OCI-LY3 (cell line): ENCODE results near the gene AHDC1.

Source experiments
- H2AFZ ChIP-seq: fragments of 200-600, 300-600 bp; shearing (Covaris generic); 2 replicates; pipeline ENCODE4 v1.6.0; 2014; ENCODE audit warnings: antibody characterized with exemption, low read depth, low read length
- H3K27ac ChIP-seq: fragments of 200-600, 300-600 bp; sonication (generic); 2 replicates; pipeline ENCODE4 v1.5.1; 2014; ENCODE audit warnings: mild to moderate bottlenecking, low read length, moderate library complexity, mixed read lengths
- H3K27me3 ChIP-seq: fragments of 200-600, 300-600 bp; sonication (generic); 2 replicates; pipeline ENCODE4 v1.6.1; 2014; ENCODE audit warnings: low read depth, low read length, mixed read lengths
- H3K36me3 ChIP-seq: fragments of 200-600, 300-600 bp; sonication (generic); replicated peaks from 2 replicates; pipeline ENCODE3; 2014; ENCODE audit warnings: low read depth, low read length, mixed read lengths
- H3K4me1 ChIP-seq: fragments of 300-600, 200-600 bp; sonication (generic); 2 replicates; pipeline ENCODE4 v1.6.1; 2014; ENCODE audit warnings: low read length, mixed read lengths
- H3K4me2 ChIP-seq: fragments of 200-600, 300-600 bp; sonication (generic); 2 replicates; pipeline ENCODE4 v1.6.1; 2014; ENCODE audit warnings: low read length, mixed read lengths
- H3K4me3 ChIP-seq: fragments of 300-600, 200-600 bp; sonication (generic); 2 replicates; pipeline ENCODE4 v1.5.1; 2014; ENCODE audit warnings: antibody characterized with exemption, mild to moderate bottlenecking, low read length, moderate library complexity
- H3K79me2 ChIP-seq: fragments of 300-600, 200-600 bp; shearing (Covaris generic); 2 replicates; pipeline ENCODE4 v1.6.1; 2014; ENCODE audit warnings: mild to moderate bottlenecking, low read length, mixed read lengths
- H3K9ac ChIP-seq: fragments of 300-600, 200-600 bp; shearing (Covaris generic); 2 replicates; pipeline ENCODE4 v1.6.0; 2014; ENCODE audit warnings: mild to moderate bottlenecking, low read length, moderate library complexity
- H3K9me3 ChIP-seq: fragments of 200-600, 300-600 bp; shearing (Covaris generic); 2 replicates; pipeline ENCODE4 v1.6.1; 2014; ENCODE audit warnings: low read length, mixed read lengths; ENCODE audit not compliant: insufficient read depth
- H4K20me1 ChIP-seq: fragments of 200-600, 300-600 bp; sonication (generic); 2 replicates; pipeline ENCODE4 v1.6.1; 2016; ENCODE audit warnings: low read length, mixed read lengths; ENCODE audit not compliant: insufficient read depth
- EZH2phosphoT487 ChIP-seq: fragments of 200-600 bp; shearing (Covaris generic); IDR thresholded peaks from 2 replicates; pipeline ENCODE4 v1.6.1; 2018; ENCODE audit warnings: antibody characterized with exemption, mixed run types, low read depth
- TF ChIP-seq, protein P1 (sequence below): fragments of 200-600, 300-600 bp; sonication (generic); IDR thresholded peaks from 2 replicates; pipeline ENCODE4 v1.5.1; 2014; ENCODE audit warnings: antibody characterized with exemption, low read length, low read depth

AHDC1 gene

DNA sequence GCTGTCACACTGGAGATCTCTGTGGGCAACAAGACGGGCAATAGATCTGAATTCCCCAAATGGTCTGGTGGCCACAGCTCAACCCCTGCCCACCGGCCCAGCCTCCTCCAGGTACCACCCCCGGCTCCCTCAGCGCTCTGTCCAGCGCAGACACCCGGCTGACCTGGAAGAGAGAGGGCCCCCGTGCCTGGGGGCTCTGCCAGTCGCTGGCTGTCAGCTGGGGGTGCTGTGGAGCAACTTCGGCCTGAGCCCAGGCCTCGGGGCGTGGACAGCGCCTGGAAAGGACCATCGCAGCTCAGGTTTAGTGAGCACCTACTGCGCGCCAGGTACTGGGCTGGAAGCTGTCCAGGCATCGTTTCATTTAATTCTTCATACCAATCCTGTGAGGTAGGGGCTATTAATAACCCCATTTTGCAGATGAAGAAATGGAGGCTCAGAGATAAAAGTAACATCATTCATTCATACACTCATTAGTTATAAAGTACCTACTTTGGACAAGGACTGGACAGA lies 51.0 kb downstream of the AHDC1 start:
- H3K4me1 ChIP-seq: peaks cover 14% of the 10 kb centered on the region
- H3K79me2 ChIP-seq: no peaks in the 10 kb centered on the region
- TF ChIP-seq EZH2phosphoT487: no peak
- TF ChIP-seq, protein P1, sequence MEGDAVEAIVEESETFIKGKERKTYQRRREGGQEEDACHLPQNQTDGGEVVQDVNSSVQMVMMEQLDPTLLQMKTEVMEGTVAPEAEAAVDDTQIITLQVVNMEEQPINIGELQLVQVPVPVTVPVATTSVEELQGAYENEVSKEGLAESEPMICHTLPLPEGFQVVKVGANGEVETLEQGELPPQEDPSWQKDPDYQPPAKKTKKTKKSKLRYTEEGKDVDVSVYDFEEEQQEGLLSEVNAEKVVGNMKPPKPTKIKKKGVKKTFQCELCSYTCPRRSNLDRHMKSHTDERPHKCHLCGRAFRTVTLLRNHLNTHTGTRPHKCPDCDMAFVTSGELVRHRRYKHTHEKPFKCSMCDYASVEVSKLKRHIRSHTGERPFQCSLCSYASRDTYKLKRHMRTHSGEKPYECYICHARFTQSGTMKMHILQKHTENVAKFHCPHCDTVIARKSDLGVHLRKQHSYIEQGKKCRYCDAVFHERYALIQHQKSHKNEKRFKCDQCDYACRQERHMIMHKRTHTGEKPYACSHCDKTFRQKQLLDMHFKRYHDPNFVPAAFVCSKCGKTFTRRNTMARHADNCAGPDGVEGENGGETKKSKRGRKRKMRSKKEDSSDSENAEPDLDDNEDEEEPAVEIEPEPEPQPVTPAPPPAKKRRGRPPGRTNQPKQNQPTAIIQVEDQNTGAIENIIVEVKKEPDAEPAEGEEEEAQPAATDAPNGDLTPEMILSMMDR: no peak
- no peaks in the 10 kb centered on the region for H3K36me3 ChIP-seq
- no peak overlapping the region for H3K4me3 ChIP-seq
- no peak overlapping the region for H3K27ac ChIP-seq
- H4K20me1 ChIP-seq: no peaks in the 10 kb centered on the region
- no peaks in the 10 kb centered on the region for H3K27me3 ChIP-seq
- H2AFZ ChIP-seq: no peak overlapping the region
- H3K9me3 ChIP-seq: no peaks in the 10 kb centered on the region
- no peak overlapping the region for H3K9ac ChIP-seq
- H3K4me2 ChIP-seq: no peak overlapping the region

DNA sequence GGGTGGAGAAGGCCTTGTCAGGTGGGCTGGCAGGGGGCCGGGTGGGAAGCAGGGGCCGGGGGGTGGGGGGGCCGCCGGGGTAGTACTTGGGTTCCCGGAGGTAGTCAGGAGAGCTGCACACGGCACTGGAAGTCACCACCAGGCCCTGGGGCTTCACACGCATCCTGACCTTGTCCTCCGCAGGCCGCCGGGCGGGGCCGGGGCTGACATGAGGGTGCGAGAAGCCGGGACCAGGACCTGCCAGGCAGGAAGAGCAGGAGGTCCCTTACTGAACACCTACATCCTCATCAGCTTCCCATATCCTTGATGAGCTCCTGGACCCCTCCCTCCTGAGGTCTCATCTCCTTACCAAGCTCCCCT lies 52.0 kb downstream of the AHDC1 start:
- Histone ChIP-seq H3K4me2 (no peak overlapping the region), H3K9ac (no peak overlapping the region), H3K36me3 (no peaks in the 10 kb centered on the region), H4K20me1 (no peaks in the 10 kb centered on the region), H2AFZ (no peak overlapping the region), H3K9me3 (no peaks in the 10 kb centered on the region), H3K27me3 (no peaks in the 10 kb centered on the region), H3K4me1 (peaks cover 14% of the 10 kb centered on the region), H3K79me2 (no peaks in the 10 kb centered on the region), H3K27ac (no peak overlapping the region), H3K4me3 (no peak overlapping the region)
- TF ChIP-seq EZH2phosphoT487: no peak
- TF ChIP-seq, protein P1: no peak

DNA sequence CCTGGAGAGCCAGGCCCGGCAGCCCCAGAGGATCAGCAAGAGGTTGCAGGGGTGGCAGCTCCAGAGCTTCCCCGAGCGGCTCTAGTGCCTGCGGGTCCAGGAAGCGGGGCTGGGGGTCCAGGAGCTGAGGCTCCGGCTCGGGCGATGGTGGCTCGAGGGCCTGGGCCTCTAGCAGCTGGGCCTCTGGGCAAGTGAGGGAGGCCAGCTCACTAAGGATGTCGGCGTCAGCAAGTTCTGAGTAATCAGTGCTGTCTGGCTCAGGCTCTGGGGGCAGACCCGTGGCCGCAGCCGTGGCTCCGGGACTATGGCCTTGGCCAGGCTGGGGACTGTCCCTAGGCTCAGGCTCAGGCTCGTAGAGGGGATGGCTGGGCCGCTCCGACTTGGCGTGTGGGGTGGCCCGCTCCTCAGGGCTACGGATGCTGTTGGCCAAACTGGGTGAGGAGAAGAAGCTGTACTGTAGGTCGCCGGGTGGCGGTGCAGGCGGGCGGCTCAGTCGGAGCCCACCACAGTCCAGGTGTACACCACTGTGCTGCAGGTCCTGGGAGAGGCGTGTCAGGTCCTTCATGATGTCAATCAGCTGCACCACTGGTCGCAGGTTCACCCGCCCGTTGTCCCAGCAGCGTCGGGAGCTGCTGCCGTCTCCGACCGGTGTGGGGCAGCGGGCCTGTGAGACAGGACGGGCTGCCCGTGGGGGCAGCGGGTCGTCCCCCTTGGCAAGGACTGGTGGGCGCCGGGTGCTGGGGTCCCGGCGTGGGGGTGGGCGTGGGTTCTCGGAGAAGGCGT lies 52.6 kb downstream of the AHDC1 start:
- Histone ChIP-seq H3K36me3 (no peaks in the 10 kb centered on the region), H3K4me2 (no peak overlapping the region), H3K27me3 (no peaks in the 10 kb centered on the region), H3K9ac (no peak overlapping the region), H3K9me3 (no peaks in the 10 kb centered on the region), H2AFZ (no peak overlapping the region), H3K4me3 (no peak overlapping the region), H4K20me1 (no peaks in the 10 kb centered on the region), H3K27ac (no peak overlapping the region), H3K4me1 (peaks cover 11% of the 10 kb centered on the region), H3K79me2 (no peaks in the 10 kb centered on the region)
- TF ChIP-seq, protein P1: no peak
- TF ChIP-seq EZH2phosphoT487: no peak

DNA sequence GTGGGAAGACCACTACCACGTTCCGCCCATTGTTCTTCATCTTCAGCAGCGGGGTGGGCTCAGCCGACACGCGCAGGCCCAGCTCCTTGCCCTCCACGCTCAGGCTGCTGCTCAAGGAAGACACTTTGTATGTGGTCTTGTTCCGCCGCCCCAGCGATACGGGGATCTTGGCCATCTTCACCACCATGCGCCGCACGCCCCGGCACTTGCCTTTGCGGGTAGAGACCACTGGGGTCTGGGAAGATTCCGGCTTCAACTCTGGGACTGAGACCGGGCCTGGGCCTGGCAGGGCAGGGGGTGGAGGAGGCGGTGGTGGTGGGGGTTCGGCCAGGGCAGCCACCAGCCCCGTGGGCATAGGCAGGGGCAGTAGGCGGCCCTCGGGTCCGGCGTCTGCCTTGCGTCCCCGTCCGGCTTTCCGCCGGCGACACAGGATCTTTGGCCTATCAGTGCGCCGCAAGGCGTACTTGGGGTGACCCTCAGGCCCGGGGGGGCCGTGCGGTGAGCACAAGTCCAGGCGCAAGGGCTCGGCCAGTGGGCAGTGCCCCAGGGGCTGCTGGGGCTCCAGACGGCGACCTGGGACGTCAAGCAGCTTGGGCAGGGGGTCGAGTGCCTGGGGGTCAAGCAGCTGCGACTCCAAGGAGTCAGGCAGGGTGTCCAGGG lies 53.3 kb downstream of the AHDC1 start:
- no peaks in the 10 kb centered on the region for H3K79me2 ChIP-seq
- H3K9ac ChIP-seq: no peak overlapping the region
- no peaks in the 10 kb centered on the region for H3K27me3 ChIP-seq
- H2AFZ ChIP-seq: no peak overlapping the region
- H3K4me3 ChIP-seq: no peak overlapping the region
- no peak overlapping the region for H3K27ac ChIP-seq
- H3K4me1 ChIP-seq: peaks cover 3% of the 10 kb centered on the region
- TF ChIP-seq, protein P1: no peak
- no peak for TF ChIP-seq EZH2phosphoT487
- no peaks in the 10 kb centered on the region for H3K36me3 ChIP-seq
- H4K20me1 ChIP-seq: no peaks in the 10 kb centered on the region
- no peaks in the 10 kb centered on the region for H3K9me3 ChIP-seq
- no peak overlapping the region for H3K4me2 ChIP-seq
